Ovary (tissue), 9 donors: Measurements from ENCODE around the gene FAN1. TPM values are rescaled to one million over a fixed set of nuclear protein-coding genes. Genes with fewer than 3 reads are reported as not detected.

ENCODE experiments used
- DNase-seq, 5 donors: peaks; one replicate each; pipeline ENCODE4 v3.0.0-alpha.2; 2019 to 2020
- H3K27ac ChIP-seq, 2 donors: fragments of 200-600 bp; one replicate each; pipeline versions ENCODE4 v1.5.1 to v1.8.0; 2019 to 2022
- H3K27me3 ChIP-seq: fragments of 200-600 bp; one replicate; pipeline ENCODE4 v1.8.0; 2022
- H3K36me3 ChIP-seq: fragments of 200-600 bp; sonication (generic); one replicate; pipeline ENCODE4 v1.5.1; 2019
- H3K4me1 ChIP-seq: one replicate; pipeline ENCODE4 v1.8.1; 2013; ENCODE audit warnings: mild to moderate bottlenecking, moderate library complexity; ENCODE audit not compliant: insufficient read depth
- H3K4me3 ChIP-seq: fragments of 200-600 bp; sonication (generic); one replicate; pipeline ENCODE4 v1.5.1; 2017
- H3K9me3 ChIP-seq, 2 donors: fragments of 200-600 bp in 1 of 2; sonication (generic) in 1 of 2; one replicate each; pipeline versions ENCODE4 v1.5.1 to v1.8.1; 2013 to 2019; ENCODE audit warnings: mild to moderate bottlenecking in 1 of 2, moderate library complexity in 1 of 2
- EP300 ChIP-seq: sonication (generic); formaldehyde crosslinking; IDR thresholded peaks from one replicate; pipeline ENCODE4 v1.6.1; 2017; ENCODE audit warnings: antibody characterized with exemption
- POLR2A ChIP-seq: fragments of 450-650 bp; IDR thresholded peaks from one replicate; pipeline ENCODE4 v1.6.1; 2017; ENCODE audit warnings: antibody characterized with exemption, mild to moderate bottlenecking, moderate library complexity
- WGBS, 3 donors: extraction: QIAGEN DNeasy Blood & Tissue Kit in 1 of 3; methylation state at CpG; one replicate each; pipeline versions ENCODE4 v1.1.5 to v1.1.7; 2013 to 2017; 5-methylcytosine and 5-hydroxymethylcytosine counted together
- intact Hi-C, 4 donors: fragments of 100-400 bp; cut with DNase I; formaldehyde crosslinking; loops; one replicate each; pipeline versions ENCODE4 v1.11.0 to v1.15.1; 2022 to 2023
- polyA plus RNA-seq, 2 donors: library from polyadenylated mRNA; stranded (reverse); fragments of 200-250 nt in 1 of 2; fragments of 350-450 nt in 1 of 2; fragmentation: Illumina TruSeq in 1 of 2; extraction: RNeasy Lipid Tissue Mini Kit (QIAGEN cat#74804) in 1 of 2; gene quantifications; one replicate each; pipeline ENCODE4 v1.2.3, GENCODE V29; 2013 to 2014
- total RNA-seq, 7 donors: library from RNA; depleted of rRNA in 2 of 7; stranded (reverse); fragments of >200 nt in 2 of 7; fragmentation: NEBNext Ultra II Directional in 3 of 7; extraction: Animal tissue kit (Norgen Biotek cat#: 25700) in 3 of 7; gene quantifications; one replicate each; pipeline versions ENCODE4 v1.1.0 to v1.2.4, GENCODE V29; 2016 to 2023
- TF ChIP-seq, protein P1 (sequence below), 3 donors: fragments of 450-650 bp in 2 of 3; fragments of 200-600 bp in 1 of 3; IDR thresholded peaks; one replicate each; pipeline versions ENCODE4 v1.5.1 to v1.8.0; 2016 to 2022; ENCODE audit warnings: antibody characterized with exemption in 3 of 3, mild to moderate bottlenecking in 1 of 3
- donor health status: DM: no; HTN: no; CAD: no; lungs with moderate emphysema.
- donor health status: DM: no; HTN: no; CAD: no.
- donor health status: Bipolar disorder and iron deficiency.
- donor health status: DM: yes; HTN: yes; CAD: no.
- donor health status: DM: no; HTN: no; CAD: no.
- donor health status: DM: yes; HTN: yes; CAD: no.

FAN1 gene
- total and polyA plus RNA-seq, 9 donors: 10.1 to 24.1 (median 18.1) TPM

DNA sequence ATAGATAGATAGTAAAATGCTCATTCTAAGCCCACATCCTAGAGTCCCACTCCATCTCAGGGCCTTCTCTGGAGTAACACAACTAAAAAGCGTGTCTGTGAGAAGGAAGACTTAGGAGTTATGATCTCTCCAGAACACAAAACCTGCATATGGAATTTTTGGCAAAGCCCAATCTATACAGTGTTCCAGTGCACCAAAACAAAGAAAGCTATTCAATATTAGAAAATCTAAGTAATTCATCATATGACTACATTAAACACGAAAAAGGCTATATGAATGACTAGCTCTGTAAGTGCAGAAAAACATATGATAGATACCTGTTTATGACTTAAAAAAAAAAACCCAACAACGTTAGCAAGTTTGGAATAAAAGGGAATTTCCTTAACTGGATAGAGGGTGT is 60.0 kb downstream of the FAN1 start:
- Histone ChIP-seq H3K4me3 (no peak overlapping the region), H3K9me3 (no peaks in the 10 kb centered on the region), H3K36me3 (no peaks in the 10 kb centered on the region), H3K4me1 (peaks cover 1% of the 10 kb centered on the region), H3K27ac (no peak overlapping the region), H3K27me3 (no peaks in the 10 kb centered on the region)
- intact Hi-C loops: no loop called here
- 77 to 86% (median 82%) methylated on average over 3 of the region's 3 CpGs for WGBS, 3 donors
- no peak for DNase-seq
- TF ChIP-seq, protein P1, sequence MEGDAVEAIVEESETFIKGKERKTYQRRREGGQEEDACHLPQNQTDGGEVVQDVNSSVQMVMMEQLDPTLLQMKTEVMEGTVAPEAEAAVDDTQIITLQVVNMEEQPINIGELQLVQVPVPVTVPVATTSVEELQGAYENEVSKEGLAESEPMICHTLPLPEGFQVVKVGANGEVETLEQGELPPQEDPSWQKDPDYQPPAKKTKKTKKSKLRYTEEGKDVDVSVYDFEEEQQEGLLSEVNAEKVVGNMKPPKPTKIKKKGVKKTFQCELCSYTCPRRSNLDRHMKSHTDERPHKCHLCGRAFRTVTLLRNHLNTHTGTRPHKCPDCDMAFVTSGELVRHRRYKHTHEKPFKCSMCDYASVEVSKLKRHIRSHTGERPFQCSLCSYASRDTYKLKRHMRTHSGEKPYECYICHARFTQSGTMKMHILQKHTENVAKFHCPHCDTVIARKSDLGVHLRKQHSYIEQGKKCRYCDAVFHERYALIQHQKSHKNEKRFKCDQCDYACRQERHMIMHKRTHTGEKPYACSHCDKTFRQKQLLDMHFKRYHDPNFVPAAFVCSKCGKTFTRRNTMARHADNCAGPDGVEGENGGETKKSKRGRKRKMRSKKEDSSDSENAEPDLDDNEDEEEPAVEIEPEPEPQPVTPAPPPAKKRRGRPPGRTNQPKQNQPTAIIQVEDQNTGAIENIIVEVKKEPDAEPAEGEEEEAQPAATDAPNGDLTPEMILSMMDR (IDR thresholded peaks at IDR 0.05): no peak
- no peak for TF ChIP-seq EP300

GRCh38 chr15:30969724-30970123 is 66.0 kb downstream of the FAN1 start:
- Histone ChIP-seq H3K27ac (no peak overlapping the region), H3K36me3 (no peaks in the 10 kb centered on the region), H3K9me3 (no peaks in the 10 kb centered on the region), H3K27me3 (no peaks in the 10 kb centered on the region), H3K4me3 (no peak overlapping the region), H3K4me1 (no peaks in the 10 kb centered on the region)
- 97 to 100% (median 99%) methylated on average over 2 of the region's 2 CpGs for WGBS, 3 donors
- TF ChIP-seq POLR2A: no peak
- TF ChIP-seq, protein P1 (IDR thresholded peaks at IDR 0.05): no peak
- TF ChIP-seq EP300: no peak
- no peak for DNase-seq
- intact Hi-C loops: loop anchor here in 1 of 4 donors (10.0 kb wide), 1 partner anchor 65 kb away; the partner anchor contains the start of gene FAN1

- intact Hi-C loops: loop anchor here in 1 of 4 donors (10.0 kb wide), 1 partner anchor 69 kb away; the partner anchor contains the start of gene FAN1
- H3K4me1 ChIP-seq: peaks cover 1% of the 10 kb centered on the region
- no peak for DNase-seq
- H3K4me3 ChIP-seq: no peak overlapping the region
- H3K36me3 ChIP-seq: no peaks in the 10 kb centered on the region
- H3K9me3 ChIP-seq: no peaks in the 10 kb centered on the region
- no peaks in the 10 kb centered on the region for H3K27me3 ChIP-seq
- WGBS, 3 donors: 93 to 97% (median 94%) methylated on average over 4 of the region's 4 CpGs
- no peak overlapping the region for H3K27ac ChIP-seq
- TF ChIP-seq EP300: no peak
- TF ChIP-seq, protein P1 (IDR thresholded peaks at IDR 0.05): no peak
- no peak for TF ChIP-seq POLR2A
Measured at GRCh38 chr15:30973379-30973778, 69.7 kb downstream of the FAN1 start.

DNA sequence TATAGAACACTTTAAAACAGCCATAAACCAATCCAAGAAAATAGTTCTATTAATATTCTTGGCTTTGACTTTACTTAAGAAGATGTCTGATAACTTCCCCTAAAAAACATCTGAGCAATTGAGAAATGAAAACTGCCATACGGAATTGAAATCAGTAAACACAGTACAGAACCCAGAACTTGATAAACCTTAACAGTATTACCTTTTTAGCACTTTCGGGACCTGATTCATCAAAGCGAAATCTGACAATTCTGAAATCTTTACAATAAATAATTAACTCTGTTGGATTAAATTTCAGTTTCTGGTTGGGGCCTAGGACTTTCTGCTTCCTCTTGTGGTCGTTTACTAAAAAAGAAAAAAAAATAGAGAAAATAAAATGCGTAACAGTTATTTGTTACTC is 70.4 kb downstream of the FAN1 start:
- Histone ChIP-seq H3K36me3 (no peaks in the 10 kb centered on the region), H3K27ac (no peak overlapping the region), H3K4me1 (peaks cover 1% of the 10 kb centered on the region), H3K27me3 (no peaks in the 10 kb centered on the region), H3K4me3 (no peak overlapping the region), H3K9me3 (no peaks in the 10 kb centered on the region)
- DNase-seq: no peak
- WGBS, 3 donors: 82 to 85% (median 83%) methylated on average over 5 of the region's 5 CpGs
- no peak for TF ChIP-seq POLR2A
- TF ChIP-seq, protein P1 (IDR thresholded peaks at IDR 0.05): no peak
- no peak for TF ChIP-seq EP300
- intact Hi-C loops: loop anchor here in 1 of 4 donors (10.0 kb wide), 1 partner anchor 69 kb away; the partner anchor contains the start of gene FAN1
